HG02943 (cell line): ENCODE measurements around the gene TSPAN5.
A peak's percentile ranks its signal among the peaks of the same experiment; 100 is the strongest.

Experiments
- ATAC-seq: cut with Tn5 transposase; IDR thresholded peaks from one replicate; pipeline ENCODE4 v1.9.1; 2021; ENCODE audit warnings: mild to moderate bottlenecking, low read depth, moderate library complexity; ENCODE audit not compliant: unreplicated experiment

TSPAN5 gene

DNA sequence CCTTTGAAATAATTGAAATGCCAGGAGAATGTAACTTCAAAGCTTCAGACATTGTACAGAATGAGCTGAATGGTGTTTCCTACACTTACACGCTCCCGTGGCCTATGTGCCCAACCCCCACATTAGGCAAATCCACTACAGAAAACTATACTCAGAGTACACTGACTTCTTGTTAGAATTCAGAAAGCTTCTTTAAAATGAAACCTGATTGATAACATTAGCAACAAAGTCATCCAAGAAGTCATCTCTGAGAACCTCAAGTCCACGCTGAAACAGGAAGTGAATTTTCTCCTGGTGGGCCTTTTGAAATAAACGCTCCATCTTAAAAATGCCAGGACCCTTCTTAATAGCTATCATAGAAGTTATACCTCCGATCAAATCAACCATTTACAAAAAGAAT lies 136.3 kb downstream of the TSPAN5 start:
- ATAC-seq = no peak

DNA sequence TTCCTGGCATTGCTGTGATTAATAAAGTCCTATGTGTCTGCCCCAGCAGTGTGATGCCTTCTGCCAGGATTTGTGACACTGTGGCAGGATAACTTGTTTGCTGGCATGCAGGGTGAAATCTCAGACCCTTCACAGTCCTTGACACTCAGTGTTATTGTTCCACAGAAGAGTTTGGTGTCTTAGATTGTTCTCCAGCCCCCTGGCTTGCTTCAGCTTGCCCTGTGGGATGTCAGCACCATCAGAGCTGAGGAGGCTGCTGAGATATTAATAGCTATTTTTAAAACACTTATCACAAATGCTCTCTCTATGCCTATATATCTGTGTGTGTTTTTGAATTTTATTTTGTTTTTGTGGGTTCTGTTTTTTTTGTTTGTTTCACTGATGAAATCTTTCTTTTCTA lies 136.9 kb downstream of the TSPAN5 start:
- no peak for ATAC-seq

DNA sequence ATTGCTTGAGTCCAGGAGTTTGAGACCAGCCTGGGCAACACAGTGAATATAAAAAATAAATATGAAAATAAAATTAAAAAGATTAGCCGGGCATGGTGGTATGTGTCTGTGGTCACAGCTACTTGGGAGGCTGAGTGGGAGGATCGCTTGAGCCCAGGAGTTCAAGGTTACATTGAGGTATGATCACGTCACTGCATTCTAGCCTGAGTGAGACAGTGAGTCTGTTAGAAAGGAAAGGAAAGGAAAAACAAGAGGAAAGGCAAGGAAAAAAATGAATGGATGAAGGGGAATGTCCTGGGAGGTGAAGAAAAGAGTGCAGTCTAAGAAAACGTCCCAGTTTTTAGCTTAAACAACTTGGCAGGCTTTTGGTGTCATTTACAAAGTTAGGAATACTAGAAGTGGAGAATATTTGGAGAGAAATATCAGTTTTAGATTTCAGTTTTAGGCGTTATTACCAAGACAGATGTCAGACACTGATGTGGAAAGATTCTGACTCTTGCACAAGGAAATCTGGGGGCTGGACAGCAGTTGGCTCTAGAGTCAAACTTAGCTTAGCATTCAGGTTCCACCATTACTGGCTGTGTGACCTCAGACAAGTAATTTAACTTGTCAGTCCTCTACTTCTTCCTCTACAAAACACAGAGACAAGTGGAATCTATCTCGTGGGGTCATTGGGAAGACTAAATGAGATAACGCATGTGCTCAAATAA lies 139.0 kb downstream of the TSPAN5 start:
- ATAC-seq = no peak

DNA sequence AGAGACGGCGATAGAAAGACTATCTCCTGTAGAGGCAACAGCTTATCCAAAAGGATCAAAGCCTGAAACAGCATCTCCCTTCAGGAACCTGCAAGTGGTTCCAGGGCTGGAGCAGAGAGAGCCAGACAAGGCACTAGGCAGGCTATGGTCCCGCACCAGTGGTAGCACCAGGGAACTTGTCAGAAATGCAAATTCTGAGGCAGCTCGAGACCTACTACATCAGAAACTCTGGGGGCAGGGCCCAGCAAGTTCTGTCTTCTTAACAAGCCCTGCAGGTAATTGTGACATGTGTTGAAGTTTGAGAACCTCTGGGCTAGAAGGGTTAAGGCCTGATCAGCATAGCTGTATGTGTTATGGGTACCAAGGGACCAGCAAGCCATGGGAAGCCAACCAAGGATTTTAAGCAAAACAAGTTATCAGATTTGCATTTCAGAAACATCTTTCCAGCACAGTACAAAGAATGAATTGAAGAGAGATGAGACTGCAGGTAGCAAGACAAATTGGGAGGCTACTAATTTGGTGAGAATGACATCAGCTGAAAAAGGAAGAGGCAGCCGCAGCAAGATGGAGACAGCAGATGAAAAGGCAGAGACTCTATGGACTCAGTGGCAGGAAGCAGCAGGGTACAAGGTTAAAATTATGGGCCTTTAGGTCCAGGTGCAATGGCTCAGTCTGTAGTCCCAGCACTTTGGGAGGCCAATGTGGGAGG lies 139.7 kb downstream of the TSPAN5 start:
- ATAC-seq = peak; percentile 97

DNA sequence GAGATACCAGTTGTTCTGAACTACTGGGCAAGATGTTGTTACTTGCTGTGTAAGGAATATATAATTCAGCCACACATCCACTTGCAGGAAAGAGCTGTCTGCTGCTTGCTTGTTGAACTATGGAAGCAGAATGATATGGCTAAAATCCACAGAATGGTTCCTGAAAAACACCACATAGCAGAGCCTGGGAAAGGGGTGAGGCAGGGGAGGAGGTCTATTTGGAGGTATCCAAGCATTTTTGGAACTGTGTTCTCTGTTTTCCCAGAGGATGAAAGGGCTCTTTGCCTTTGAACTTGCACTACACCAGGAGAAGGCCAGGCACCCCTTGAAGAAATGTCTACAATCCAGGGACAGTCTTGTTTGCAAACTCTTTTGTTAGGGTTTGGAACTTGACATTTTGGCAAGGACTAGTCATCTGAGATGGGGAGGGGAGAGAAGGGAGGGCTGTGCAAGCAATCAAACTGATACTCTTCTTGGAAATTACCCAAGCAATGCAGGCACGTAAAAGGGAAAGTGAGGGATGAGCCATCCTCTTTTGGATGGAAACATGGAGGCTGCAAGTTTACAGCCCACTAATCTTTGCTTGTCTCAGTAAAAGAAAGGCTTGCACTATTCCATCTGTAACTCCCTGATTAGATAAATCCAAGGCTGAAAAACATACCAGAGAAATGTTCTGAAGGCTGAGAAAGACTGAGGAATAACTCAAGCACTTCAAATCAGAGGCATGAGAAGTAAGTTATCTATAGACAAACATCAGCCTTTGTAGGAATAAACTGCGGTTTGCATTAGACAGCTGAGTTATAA lies 141.0 kb downstream of the TSPAN5 start:
- no peak for ATAC-seq

DNA sequence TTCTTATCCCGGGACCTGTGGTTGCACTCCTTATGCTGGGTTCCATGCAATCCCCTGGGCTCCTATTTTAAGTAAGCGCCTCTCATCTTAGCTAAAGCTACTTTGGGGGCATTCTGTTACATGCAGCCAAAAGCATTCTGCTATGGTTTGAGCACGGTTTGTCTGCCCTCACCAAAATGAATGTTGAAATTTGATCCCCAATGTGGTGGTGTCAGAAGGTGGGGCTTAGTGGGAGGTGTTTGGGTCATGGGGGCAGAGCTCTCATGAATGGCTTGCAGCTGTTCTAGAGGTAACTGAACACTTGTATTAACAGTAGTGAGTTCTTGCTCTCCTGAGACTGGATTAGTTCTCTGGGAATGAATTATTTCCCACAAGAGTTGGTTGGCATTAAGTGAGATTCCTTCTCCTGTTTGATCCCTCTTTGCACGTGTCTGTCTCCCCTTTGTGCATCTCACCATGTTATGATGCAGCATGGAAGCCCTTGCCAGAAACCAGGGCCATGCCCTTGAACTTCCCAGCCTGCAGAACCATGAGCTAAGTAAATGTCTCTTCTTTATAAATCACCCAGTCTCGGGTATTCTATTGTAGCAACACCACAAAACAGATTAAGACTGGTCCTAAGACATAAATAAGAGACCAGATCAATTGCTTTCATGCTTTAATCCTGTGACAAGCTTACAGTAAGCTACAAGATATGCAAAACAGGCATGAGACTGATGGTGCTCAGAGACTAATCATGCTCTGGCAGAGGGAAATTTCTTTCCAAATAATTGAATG lies 141.8 kb downstream of the TSPAN5 start:
- ATAC-seq = no peak

DNA sequence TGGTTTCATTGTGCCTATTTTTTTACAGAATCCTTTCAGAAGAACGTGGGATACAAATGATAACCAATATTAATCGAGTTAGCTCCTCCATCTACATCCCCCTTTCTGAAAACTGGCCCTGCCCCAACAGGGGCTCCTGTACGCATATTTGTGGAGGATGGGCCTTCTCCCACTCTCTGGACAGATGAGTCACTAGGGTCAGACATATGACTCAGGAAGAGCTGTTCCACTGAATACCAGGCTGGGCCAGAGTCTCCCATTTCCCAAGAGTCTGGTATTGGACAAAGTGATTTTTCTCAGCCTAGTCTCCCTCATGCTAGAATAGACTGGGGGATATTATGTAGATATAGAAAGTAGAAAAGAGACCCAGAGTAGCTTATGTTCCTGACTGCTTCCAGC lies 142.4 kb downstream of the TSPAN5 start:
- ATAC-seq = no peak

DNA sequence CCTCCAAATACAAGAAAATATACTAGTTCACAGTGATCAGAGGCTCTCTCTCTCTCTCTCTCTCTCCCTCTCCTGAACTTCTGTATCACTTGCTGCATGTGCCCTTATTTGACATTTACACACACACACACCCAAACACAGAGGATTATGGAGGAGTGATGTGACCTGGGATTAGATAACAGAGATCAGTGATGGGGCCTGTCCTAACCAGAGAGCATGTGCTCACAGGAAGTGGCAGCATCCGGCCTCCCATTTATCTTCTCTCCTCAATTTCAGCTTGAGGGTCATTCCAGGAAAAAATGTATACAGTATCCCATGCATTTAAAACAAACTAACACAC lies 143.0 kb downstream of the TSPAN5 start:
- ATAC-seq = no peak

DNA sequence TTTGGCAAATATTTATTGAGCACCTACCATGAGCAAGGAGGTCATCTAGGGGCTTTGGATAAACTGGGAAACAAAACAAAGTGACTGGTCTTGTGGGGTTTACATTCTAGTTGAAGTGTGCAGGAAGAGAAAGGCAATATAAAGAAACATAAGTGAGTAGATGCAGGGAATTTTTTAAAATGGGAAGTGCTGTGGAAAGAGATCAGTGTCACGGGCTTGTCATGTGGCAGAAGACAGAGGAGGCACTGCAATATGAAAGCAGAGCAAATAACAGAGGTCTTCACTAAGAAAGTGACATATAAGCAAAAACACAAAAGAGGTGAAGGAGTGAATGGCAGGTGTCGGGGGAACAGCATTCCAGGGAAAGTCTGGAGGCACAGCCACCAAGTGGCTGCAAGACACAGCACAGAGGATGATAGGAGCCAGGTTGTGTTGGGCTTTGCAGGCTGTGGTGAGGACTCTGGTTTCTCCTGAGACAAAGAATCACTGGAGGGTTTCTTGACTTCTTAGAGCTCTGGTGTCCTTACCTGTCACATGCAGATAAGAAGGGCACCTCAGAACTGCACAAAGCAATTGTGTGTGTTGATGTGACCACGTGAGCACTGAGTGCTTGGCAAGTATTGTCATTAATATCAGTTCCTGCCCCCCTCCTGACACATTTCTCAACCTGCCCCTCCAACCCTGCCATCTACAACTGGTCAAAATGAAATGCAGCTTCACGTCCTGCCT lies 143.5 kb downstream of the TSPAN5 start:
- no peak for ATAC-seq

DNA sequence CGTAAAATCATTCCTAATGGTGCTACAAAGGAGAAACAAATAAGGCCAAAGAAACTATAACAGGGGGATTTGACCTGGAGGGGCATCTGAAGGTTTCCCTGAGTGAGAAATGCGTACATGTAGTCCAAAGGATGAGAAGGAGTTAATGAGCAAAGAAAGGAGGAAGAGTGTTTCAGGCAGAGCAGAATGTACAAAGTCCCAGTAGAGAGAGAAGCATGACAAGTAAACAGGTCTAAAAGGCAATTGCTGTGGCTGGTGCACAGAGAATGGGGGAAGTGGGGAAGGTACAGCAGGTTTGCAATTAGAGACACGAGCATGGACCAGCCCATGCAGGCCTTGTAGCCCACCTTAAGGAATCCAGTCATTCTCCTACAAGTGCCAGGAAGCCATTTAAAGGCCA lies 145.5 kb downstream of the TSPAN5 start:
- ATAC-seq = no peak

DNA sequence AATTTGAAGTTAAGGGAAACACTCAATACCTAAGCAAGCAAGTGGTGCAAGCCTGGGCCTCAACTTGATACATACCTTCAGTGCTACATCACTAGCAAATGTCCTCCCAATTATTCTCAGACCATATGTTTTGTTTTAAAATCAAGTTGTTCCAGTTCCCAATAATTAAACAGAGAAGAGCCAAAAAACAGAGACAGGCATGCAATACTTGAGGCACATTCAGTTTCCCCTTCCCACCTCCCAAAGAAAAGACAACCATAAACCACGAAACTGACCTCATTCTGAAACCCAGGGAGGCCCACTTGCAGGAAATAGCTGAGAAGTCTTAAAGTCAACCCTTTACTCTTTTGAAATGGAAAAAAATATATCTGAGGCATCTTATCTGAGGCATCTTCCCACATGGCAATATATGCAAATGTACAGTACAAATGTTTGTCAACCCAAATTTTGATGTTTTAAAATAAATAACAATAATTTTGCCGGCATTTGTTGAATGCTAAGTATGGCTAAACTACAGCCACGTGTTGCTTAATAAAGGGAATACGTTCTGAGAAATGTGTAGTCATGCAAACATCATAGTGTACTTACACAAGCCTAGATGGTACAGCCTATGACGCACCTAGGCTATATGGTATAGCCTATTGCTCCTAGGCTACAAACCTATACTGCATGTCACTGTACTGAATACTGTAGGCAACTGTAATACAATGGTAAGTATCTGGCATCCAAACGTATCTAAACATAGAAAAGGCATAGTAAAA lies 147.5 kb downstream of the TSPAN5 start:
- no peak for ATAC-seq

DNA sequence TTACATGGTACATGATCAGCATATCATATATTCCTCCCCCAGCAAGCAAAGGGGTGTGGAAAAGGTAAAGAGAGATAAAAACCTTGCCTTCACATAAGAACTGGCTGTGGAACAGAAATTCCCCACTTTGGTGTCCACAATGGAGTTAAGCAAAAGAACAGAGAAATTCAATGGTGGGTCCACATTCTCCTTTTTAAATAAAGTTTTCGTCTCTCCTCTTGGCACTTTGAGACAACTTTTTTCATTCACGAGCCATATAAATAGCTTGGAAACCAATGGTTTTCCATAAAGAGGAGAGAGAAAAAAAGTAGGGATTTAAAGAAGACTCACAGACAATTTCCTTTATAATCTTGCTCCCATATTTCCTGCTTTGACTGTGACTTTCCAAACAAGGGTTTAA lies 148.1 kb downstream of the TSPAN5 start:
- ATAC-seq = no peak

DNA sequence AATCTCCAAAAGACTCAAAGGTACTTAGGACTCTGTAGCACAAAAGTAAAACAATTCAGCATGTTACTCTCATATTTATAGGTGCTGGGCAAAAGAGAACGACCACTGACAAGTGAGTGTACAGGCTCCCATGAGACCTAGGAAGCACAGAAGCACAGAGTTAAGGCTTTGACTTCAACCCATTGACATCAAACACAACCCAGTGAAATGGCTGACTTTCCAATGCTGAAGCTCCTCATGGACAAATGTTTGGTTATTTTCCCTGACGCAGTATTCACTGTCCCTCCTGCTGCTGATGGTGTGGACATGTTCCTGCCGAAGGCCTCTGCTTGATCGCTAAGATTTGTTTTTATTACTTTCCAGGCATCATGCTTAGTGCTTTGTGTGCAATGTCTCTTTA lies 148.7 kb downstream of the TSPAN5 start:
- ATAC-seq = no peak

DNA sequence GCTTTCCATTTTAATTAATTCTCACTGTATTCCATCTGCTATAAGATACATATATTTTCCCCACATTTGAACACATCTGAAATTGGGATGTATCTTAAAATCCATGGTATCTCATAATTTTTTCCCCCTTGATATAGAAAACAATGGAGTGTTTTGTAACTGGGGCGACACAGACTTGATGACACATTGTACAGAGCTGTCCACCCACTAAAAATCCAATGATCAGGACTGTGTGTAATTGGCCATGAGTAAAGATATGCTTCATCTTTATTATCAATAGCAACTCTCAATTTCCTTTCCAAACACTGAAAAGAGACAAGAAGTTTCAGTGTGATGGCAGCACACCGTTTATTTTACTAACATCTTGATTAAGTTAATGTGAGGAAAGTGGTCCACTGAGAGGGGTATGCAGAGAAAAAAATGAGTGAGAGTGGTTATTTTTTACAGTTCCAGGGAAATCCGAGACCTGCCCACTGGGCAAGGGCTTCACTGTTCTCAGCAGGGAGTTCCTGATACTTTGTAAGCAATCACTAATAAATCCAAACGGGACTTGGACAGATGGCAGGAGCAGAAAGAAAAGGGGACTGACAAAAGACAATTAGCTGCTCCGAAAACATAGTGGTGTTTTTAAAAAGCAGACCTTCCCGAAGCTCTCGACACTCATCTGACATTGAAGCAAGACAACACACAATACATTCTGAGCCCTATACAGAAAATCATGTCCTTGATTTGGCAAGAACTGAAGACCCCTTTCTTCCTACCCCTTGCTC lies 149.4 kb downstream of the TSPAN5 start:
- no peak for ATAC-seq

DNA sequence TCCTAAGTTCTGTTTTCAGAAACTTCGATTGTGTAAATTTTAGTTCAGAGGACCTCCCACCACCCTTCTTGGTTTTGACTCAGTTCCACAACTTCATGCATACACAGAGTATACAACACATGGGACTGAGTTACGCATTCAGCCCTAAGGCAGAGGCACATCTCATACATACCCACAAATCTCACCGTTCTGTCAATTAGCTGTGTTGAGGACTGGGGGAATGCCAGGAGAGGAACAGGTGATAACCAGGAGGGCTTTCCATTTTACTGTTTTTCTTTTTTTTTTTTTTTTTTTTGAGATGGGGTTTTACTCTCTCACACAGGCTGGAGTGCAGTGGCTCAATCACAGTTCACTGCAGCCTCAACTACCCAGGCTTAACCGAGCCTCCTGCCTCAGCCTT lies 150.2 kb downstream of the TSPAN5 start:
- ATAC-seq = no peak

DNA sequence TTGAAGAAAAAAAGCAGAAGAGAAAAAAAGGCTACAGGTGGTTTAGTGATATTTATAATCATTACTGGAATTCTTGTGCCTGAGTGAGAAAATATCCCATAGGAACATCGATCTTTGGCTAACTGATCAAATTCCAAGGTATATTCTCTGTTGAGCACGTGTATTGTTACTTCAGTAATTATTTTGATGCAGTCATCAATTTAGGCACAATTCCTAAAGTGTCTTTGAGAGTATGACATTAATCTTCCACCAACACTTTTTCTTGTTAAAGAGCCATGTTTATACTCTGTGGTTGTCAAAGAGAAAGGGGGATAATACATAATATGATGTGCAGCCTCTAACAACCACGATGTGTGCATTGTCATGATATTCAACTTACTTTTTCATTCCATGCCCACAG lies 151.1 kb downstream of the TSPAN5 start:
- no peak for ATAC-seq

DNA sequence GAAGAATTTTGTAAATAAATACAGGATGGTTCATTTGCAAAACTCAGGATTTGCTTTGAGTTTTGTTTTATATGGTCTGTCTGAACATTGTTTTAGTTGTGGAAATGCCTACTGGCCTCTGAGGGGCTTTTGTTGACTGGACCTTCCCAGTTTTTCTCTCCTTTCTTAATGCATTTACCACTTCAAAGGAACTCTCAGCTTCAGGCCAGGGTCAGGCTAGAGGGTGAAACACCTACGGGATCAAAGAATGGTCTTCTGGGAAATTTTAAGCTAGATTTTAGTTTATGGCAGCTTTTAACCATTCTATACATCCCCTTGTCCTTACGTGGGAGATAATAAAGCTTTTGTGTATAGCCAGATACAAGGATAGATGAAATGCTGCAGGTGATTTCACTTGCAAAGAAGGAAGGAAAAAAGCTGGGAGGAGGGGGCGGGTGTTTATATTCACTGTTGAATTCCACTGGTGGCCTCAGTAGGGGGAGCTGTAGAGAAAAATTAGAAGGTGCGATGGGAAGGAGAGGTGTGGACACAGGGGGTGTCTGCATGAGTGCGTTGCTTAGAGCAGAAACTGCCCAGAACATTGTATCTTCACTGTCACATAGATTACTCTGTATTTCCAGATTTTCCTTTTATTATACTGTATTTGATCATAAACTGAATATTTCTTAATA lies 151.8 kb downstream of the TSPAN5 start:
- ATAC-seq = no peak

DNA sequence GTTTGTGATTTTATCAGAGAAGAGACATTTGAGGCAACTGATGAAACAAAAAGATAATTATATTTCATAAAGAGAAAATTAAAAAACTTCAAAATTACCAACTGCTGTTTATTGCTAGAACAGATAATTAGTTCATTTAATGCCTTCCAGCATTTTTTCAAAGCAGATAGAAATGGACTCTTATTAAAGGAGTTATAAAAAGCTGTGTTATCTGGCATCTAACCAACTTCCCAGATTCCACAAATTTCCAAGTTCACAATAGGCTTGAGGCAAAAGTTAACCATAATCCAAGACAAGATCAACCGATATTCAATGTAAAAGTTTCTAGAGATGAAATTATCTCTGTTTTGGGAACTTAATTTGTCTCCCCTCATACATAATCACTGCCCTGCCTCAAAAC lies 152.4 kb downstream of the TSPAN5 start:
- ATAC-seq = no peak
